Osteocyte (in vitro differentiated cells): Measurements from ENCODE around the gene ADAMTSL1. TPM values are rescaled to one million over a fixed set of nuclear protein-coding genes. Genes with fewer than 3 reads are reported as not detected.

ENCODE experiments used
- DNase-seq: peaks from one replicate; pipeline ENCODE4 v3.0.0; 2021; ENCODE audit warnings: mixed read lengths; ENCODE audit not compliant: unreplicated experiment; ENCODE audit errors: extremely low spot score
- H3K27ac Mint-ChIP-seq: one replicate; pipeline ENCODE4 v1.8.0; 2021; ENCODE audit warnings: mild to moderate bottlenecking, mixed read lengths; ENCODE audit not compliant: unreplicated experiment
- H3K27me3 Mint-ChIP-seq: one replicate; pipeline ENCODE4 v1.8.0; 2021; ENCODE audit warnings: mixed read lengths; ENCODE audit not compliant: unreplicated experiment
- H3K36me3 Mint-ChIP-seq: one replicate; pipeline ENCODE4 v1.8.0; 2021; ENCODE audit warnings: mixed read lengths; ENCODE audit not compliant: unreplicated experiment
- H3K4me1 Mint-ChIP-seq: one replicate; pipeline ENCODE4 v1.8.0; 2021; ENCODE audit warnings: mixed read lengths; ENCODE audit not compliant: unreplicated experiment
- H3K4me3 Mint-ChIP-seq: one replicate; pipeline ENCODE4 v1.8.0; 2021; ENCODE audit warnings: mild to moderate bottlenecking, moderate library complexity, mixed read lengths; ENCODE audit not compliant: unreplicated experiment
- H3K9me3 Mint-ChIP-seq: one replicate; pipeline ENCODE4 v1.8.0; 2021; ENCODE audit warnings: mixed read lengths; ENCODE audit not compliant: unreplicated experiment
- total RNA-seq: library from RNA; stranded (reverse); gene quantifications from 2 replicates; pipeline ENCODE4 v1.2.1, GENCODE V29; 2021
- TF ChIP-seq, protein P1 (sequence below): fragments of 200-600 bp; sonication (generic); IDR thresholded peaks from 2 replicates; pipeline ENCODE4 v1.5.0; 2021; ENCODE audit warnings: antibody characterized with exemption, mild to moderate bottlenecking, moderate library complexity

Gene ADAMTSL1
- total RNA-seq, 1 donor from 2014 or later = 1.5 TPM

DNA sequence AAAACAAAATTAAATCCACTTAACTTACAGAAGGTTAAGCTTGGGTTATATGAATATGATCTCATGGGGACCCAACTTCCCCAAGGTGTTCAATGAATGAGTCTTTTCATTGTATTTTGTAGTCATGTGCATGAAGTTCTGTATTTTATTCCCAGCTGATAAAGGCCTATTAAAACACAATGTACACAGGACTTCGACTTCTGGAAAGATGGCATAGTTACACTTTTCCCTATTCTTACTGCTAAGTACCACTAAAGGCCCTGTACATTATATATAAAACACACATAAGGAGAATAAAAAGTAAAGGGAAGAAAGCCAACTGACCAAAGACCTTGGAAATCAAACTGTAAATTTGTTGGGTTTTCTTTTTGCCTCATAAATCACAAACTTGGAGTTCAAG lies 336.6 kb downstream of the ADAMTSL1 start:
- Mint-ChIP-seq H3K4me1 (no peaks in the 10 kb centered on the region), H3K27ac (no peak overlapping the region), H3K9me3 (peaks cover 12% of the 10 kb centered on the region), H3K4me3 (no peak overlapping the region), H3K27me3 (no peaks in the 10 kb centered on the region), H3K36me3 (no peaks in the 10 kb centered on the region)
- TF ChIP-seq, protein P1, sequence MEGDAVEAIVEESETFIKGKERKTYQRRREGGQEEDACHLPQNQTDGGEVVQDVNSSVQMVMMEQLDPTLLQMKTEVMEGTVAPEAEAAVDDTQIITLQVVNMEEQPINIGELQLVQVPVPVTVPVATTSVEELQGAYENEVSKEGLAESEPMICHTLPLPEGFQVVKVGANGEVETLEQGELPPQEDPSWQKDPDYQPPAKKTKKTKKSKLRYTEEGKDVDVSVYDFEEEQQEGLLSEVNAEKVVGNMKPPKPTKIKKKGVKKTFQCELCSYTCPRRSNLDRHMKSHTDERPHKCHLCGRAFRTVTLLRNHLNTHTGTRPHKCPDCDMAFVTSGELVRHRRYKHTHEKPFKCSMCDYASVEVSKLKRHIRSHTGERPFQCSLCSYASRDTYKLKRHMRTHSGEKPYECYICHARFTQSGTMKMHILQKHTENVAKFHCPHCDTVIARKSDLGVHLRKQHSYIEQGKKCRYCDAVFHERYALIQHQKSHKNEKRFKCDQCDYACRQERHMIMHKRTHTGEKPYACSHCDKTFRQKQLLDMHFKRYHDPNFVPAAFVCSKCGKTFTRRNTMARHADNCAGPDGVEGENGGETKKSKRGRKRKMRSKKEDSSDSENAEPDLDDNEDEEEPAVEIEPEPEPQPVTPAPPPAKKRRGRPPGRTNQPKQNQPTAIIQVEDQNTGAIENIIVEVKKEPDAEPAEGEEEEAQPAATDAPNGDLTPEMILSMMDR = no peak
- DNase-seq = no peak

DNA sequence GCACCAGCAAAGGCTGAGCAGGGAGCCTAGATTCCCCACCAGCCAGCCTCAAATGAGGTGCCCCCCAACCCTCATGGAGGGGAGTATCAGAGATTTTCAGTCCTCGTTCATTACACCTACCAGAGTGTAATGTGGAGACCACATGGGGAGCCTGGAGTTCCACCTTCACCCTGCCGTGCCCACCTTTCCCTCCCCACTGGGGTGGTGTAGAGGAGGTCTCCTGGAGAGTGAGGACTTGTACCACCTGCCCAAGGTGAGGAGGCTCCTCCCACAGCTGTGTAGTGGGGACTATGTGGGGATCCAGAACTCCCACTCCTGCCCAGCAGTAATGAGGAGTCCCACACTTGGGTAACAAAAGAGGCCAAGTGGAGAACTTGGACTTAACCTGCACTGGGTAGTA lies 337.2 kb downstream of the ADAMTSL1 start:
- Mint-ChIP-seq H3K36me3 (no peaks in the 10 kb centered on the region), H3K4me3 (no peak overlapping the region), H3K4me1 (no peaks in the 10 kb centered on the region), H3K9me3 (peaks cover 12% of the 10 kb centered on the region), H3K27ac (no peak overlapping the region), H3K27me3 (no peaks in the 10 kb centered on the region)
- TF ChIP-seq, protein P1 = no peak
- no peak for DNase-seq

DNA sequence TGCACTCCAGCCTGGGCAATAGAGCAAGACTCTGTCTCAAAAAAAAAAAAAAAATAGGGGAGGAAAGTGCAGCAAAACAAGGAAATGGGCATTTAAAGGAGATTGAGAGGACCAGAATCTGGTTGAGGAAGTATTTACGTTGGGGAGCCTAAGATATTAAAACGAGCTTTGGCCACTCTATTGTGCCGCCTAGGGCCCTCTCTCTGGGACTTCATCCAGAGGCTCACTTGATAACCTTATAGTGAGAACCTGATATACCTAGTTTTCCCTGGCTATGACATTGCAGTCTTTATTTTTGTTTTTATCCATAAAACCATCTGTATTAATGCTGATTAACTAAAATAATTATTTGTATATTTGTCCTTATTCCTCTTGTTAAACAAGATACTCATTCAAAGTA lies 345.5 kb downstream of the ADAMTSL1 start:
- H3K27ac Mint-ChIP-seq = no peak overlapping the region
- H3K36me3 Mint-ChIP-seq = no peaks in the 10 kb centered on the region
- no peak for DNase-seq
- no peaks in the 10 kb centered on the region for H3K27me3 Mint-ChIP-seq
- H3K9me3 Mint-ChIP-seq = no peaks in the 10 kb centered on the region
- TF ChIP-seq, protein P1 = no peak
- no peaks in the 10 kb centered on the region for H3K4me1 Mint-ChIP-seq
- H3K4me3 Mint-ChIP-seq = no peak overlapping the region

DNA sequence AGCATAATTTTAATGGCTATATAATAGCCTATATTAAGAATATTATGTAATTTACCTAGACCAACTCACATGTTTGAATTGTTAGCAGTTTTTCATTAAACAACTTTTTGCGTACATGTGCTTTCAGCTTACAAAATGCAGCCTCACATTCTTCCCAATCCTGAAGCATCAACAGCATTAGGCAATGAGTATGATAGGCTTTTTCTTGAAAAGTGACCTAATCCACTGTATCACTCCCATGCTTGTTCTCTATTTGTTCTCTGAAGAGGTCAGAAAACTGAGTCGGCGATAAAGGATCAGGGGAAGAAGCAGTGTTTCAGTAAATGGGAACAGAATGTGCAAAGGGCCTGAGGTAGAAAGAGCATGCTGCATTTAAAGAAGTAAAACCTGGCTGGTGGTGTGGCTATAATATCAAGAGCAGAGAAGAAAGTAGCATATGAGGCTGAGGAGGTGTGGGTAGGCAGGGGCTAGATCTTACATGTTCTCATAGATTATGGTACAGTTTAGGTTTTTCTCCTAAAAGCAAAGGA lies 346.7 kb downstream of the ADAMTSL1 start:
- no peak overlapping the region for H3K4me3 Mint-ChIP-seq
- H3K4me1 Mint-ChIP-seq = peaks cover 8% of the 10 kb centered on the region
- H3K9me3 Mint-ChIP-seq = no peaks in the 10 kb centered on the region
- DNase-seq = no peak
- TF ChIP-seq, protein P1 = no peak
- no peaks in the 10 kb centered on the region for H3K27me3 Mint-ChIP-seq
- H3K27ac Mint-ChIP-seq = no peak overlapping the region
- no peaks in the 10 kb centered on the region for H3K36me3 Mint-ChIP-seq

DNA sequence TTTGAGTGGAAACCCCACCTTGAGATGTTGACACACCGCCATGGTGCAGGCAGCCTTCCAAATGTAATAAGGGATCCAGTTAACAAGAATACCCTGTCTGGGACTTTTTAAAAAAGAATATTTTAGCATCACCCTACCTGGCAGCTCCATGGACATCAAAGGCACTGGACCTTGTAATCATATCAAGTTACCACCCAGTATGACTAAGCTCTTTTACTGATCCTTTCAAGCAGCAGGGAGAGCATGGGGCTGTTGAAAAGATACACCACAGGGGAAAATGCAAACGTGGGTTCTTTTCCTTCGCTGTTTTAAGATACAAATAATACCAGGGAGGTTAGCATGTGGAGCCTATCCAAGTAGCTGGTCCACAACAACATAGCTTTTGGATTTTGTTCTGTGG lies 347.8 kb downstream of the ADAMTSL1 start:
- Mint-ChIP-seq H3K9me3 (no peaks in the 10 kb centered on the region), H3K4me1 (peaks cover 12% of the 10 kb centered on the region), H3K27ac (no peak overlapping the region), H3K4me3 (no peak overlapping the region), H3K27me3 (no peaks in the 10 kb centered on the region), H3K36me3 (no peaks in the 10 kb centered on the region)
- TF ChIP-seq, protein P1 = no peak
- no peak for DNase-seq
